ENCODE data around the gene OR51L1. TPM values are rescaled to one million over a fixed set of nuclear protein-coding genes. Genes with fewer than 3 reads are reported as not detected.
"Not testable (repeated sequence)": the region's sequence is repeated elsewhere in the genome, so short reads cannot be mapped to it uniquely, and the experiment has no call there.

The OR51L1 gene, protein sequence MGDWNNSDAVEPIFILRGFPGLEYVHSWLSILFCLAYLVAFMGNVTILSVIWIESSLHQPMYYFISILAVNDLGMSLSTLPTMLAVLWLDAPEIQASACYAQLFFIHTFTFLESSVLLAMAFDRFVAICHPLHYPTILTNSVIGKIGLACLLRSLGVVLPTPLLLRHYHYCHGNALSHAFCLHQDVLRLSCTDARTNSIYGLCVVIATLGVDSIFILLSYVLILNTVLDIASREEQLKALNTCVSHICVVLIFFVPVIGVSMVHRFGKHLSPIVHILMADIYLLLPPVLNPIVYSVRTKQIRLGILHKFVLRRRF
- polyA plus RNA-seq: not detected

DNA sequence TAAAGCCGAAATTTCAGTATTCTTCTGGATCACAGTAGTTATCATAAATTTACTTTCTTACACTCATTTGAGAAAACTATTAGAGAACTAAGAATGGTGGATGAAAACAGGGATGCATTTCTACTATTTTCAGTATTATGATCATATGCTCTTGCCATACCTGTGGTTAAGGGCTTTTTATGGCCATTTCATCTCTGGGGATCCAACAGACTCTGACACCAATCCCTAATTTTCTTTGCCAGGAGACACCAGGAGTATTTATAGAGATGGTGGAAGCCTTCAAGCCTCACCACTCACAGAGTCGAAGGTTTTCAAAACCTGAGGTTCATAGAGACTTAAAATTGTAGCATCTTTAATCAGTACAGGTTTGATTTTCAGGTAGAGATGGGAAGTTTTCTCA, at the start of gene OR51L1:
Gene OR51L1 (plus strand): TSS at position 301 of the 400 bp plus-strand sequence. CDS start 4,132 bp downstream, outside the sequence.
- H3K36me3 ChIP-seq (ENCODE audit: control insufficient read depth in 2 of 2, insufficient read depth in 2 of 2, low read length in 1 of 2): no peaks in the 10 kb centered on the region
- no peaks in the 10 kb centered on the region for H3K27me3 ChIP-seq (ENCODE audit: control insufficient read depth in 1 of 2, insufficient read depth in 2 of 2, low read length in 2 of 2)
- 75 to 89% methylated on average over 2 of the region's 2 CpGs for WGBS, 2 donors
- H3K27ac ChIP-seq (ENCODE audit: low read depth in 2 of 2, low read length in 1 of 2): no peak within 1 kb of the TSS
- no peak within 1 kb of the TSS for H3K4me3 ChIP-seq (ENCODE audit: low read depth in 1 of 2, low read length in 2 of 2)
- no peaks in the 10 kb centered on the region for H3K4me1 ChIP-seq (ENCODE audit: control insufficient read depth in 2 of 2, insufficient read depth in 2 of 2, low read length in 1 of 2)
- no peaks in the 10 kb centered on the region for H3K9me3 ChIP-seq (ENCODE audit: control insufficient read depth in 2 of 2, insufficient read depth in 1 of 2, low read depth in 1 of 2, low read length in 1 of 2)

DNA sequence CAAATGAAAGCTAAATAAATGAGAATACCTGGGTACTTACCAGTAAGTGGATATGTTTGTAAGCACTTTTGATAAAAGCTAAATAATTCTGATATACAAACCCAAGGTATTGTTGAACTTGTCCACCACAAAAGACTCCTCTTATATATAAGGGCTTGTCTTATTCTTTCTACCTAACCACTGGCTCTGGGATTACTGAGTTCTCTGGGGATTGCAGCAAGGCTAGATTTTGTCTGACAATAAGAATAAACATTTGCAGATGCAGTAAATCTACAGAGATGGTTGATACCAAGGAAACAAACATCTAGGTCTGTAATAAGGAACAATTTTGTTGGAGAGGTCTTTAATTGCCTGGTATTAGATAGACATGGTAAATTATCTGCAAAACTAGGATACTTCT, 47.1 kb upstream of the OR51L1 start, which contains the start of gene OR51A4:
Gene OR51A4 (minus strand): TSS at position 101 of the 400 bp plus-strand sequence. CDS start 505 bp downstream, outside the sequence.
- Histone ChIP-seq H3K9me3 (ENCODE audit: control insufficient read depth in 2 of 2, insufficient read depth in 1 of 2, low read depth in 1 of 2, low read length in 1 of 2) (no peaks in the 10 kb centered on the region), H3K27ac (ENCODE audit: low read depth in 2 of 2, low read length in 1 of 2) (no peak within 1 kb of the TSS), H3K36me3 (ENCODE audit: control insufficient read depth in 2 of 2, insufficient read depth in 2 of 2, low read length in 1 of 2) (no peaks in the 10 kb centered on the region), H3K4me1 (ENCODE audit: control insufficient read depth in 2 of 2, insufficient read depth in 2 of 2, low read length in 1 of 2) (no peaks in the 10 kb centered on the region), H3K4me3 (ENCODE audit: low read depth in 1 of 2, low read length in 2 of 2) (no peak within 1 kb of the TSS), H3K27me3 (ENCODE audit: control insufficient read depth in 1 of 2, insufficient read depth in 2 of 2, low read length in 2 of 2) (no peaks in the 10 kb centered on the region)

DNA sequence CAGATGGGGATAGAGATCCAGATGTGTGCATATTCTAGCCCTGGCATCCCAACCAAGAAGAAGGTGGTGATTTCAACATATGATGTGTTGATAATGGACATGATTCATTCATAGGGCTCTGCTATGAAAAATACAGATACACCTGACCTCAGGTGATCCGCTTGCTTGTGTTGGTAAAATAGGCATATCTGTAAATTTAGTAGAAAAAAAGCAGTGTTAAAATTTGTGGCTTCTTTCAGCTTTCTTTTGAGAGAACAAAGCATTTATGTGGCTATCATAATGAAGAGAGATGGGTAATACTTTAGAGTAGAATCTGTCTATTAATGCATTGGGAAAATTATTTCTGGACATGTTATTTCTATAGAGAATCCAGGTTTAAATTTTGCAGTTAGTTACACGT, 39.0 kb upstream of the OR51L1 start, which contains the start of gene OR51A2:
Gene OR51A2 (minus strand): TSS at position 101 of the 400 bp plus-strand sequence. CDS start 0 bp downstream, at position 101.
- H3K36me3 ChIP-seq (ENCODE audit: control insufficient read depth in 2 of 2, insufficient read depth in 2 of 2, low read length in 1 of 2); H3K4me1 ChIP-seq (ENCODE audit: control insufficient read depth in 2 of 2, insufficient read depth in 2 of 2, low read length in 1 of 2); H3K4me3 ChIP-seq (ENCODE audit: low read depth in 1 of 2, low read length in 2 of 2); H3K27me3 ChIP-seq (ENCODE audit: control insufficient read depth in 1 of 2, insufficient read depth in 2 of 2, low read length in 2 of 2); H3K9me3 ChIP-seq (ENCODE audit: control insufficient read depth in 2 of 2, insufficient read depth in 1 of 2, low read depth in 1 of 2, low read length in 1 of 2); H3K27ac ChIP-seq (ENCODE audit: low read depth in 2 of 2, low read length in 1 of 2): not testable (repeated sequence)
- WGBS, 2 donors: 59 to 71% methylated on average over 2 of the region's 2 CpGs

DNA sequence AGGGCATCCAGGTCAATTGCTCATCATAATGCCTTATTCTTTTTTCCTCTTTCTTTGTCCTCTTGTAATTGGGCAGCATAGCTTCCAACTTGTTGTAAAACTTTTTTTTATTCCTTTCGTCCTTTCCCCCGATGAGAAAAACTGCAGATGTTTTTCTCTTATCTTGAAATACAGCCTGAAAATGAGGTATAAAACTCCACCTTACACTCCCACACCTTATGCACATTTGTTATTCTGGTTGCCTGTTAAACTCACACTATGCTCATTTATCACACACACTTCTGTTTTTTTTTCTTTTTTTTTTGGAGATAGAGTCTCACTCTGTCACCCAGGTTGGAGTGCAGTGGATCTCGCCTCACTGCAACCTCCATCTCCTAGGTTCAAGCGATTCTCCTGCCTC, 37.3 kb upstream of the OR51L1 start:
- Histone ChIP-seq H3K27ac (ENCODE audit: low read depth in 2 of 2, low read length in 1 of 2) (no peak overlapping the region), H3K4me1 (ENCODE audit: control insufficient read depth in 2 of 2, insufficient read depth in 2 of 2, low read length in 1 of 2) (no peaks in the 10 kb centered on the region), H3K4me3 (ENCODE audit: low read depth in 1 of 2, low read length in 2 of 2) (no peak overlapping the region), H3K27me3 (ENCODE audit: control insufficient read depth in 1 of 2, insufficient read depth in 2 of 2, low read length in 2 of 2) (no peaks in the 10 kb centered on the region), H3K9me3 (ENCODE audit: control insufficient read depth in 2 of 2, insufficient read depth in 1 of 2, low read depth in 1 of 2, low read length in 1 of 2) (no peaks in the 10 kb centered on the region), H3K36me3 (ENCODE audit: control insufficient read depth in 2 of 2, insufficient read depth in 2 of 2, low read length in 1 of 2) (no peaks in the 10 kb centered on the region)
- WGBS, 2 donors: 73 to 85% methylated on average over 4 of the region's 4 CpGs

DNA sequence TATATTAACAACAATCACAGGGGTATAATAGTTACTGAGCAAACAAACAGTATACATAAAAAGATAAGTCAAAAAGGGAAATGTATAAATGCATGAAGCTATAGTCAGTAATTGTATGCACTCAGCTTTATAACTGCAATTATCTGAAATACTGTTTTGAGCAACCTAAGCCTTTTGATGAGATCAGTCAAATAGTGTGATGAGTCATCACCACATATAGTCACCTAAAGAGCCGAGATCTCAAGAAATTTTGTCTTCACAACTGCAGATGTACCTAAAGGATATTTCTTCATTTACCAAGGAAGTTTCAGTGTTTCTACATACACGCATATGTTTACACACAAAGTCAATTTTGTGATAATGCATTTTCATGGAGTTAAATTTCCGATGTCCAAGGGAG, 33.8 kb upstream of the OR51L1 start:
- H3K9me3 ChIP-seq (ENCODE audit: control insufficient read depth in 2 of 2, insufficient read depth in 1 of 2, low read depth in 1 of 2, low read length in 1 of 2): no peaks in the 10 kb centered on the region
- no peak overlapping the region for H3K4me3 ChIP-seq (ENCODE audit: low read depth in 1 of 2, low read length in 2 of 2)
- H3K27ac ChIP-seq (ENCODE audit: low read depth in 2 of 2, low read length in 1 of 2): no peak overlapping the region
- H3K4me1 ChIP-seq (ENCODE audit: control insufficient read depth in 2 of 2, insufficient read depth in 2 of 2, low read length in 1 of 2): no peaks in the 10 kb centered on the region
- WGBS, 2 donors: 73 to 78% methylated on average over 3 of the region's 3 CpGs
- no peaks in the 10 kb centered on the region for H3K36me3 ChIP-seq (ENCODE audit: control insufficient read depth in 2 of 2, insufficient read depth in 2 of 2, low read length in 1 of 2)
- no peaks in the 10 kb centered on the region for H3K27me3 ChIP-seq (ENCODE audit: control insufficient read depth in 1 of 2, insufficient read depth in 2 of 2, low read length in 2 of 2)

DNA sequence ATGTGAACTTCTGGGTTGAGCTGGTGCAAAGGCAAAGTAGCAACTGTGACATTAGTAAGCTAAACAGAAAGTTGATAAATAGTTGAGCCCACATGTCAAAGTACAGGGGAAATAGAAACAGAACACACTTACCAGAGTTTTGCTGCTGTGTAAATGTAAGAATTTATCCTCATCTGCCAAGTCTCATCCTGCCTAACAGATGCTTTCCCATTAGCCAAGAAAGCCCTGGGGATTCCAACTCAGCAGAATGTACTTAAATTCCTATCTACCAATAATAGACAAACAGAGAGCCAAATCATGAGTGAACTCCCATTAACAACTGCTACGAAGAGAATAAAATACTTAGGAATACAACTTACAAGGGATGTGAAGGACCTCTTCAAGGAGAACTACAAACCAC, 31.8 kb upstream of the OR51L1 start:
- no peaks in the 10 kb centered on the region for H3K27me3 ChIP-seq (ENCODE audit: control insufficient read depth in 1 of 2, insufficient read depth in 2 of 2, low read length in 2 of 2)

DNA sequence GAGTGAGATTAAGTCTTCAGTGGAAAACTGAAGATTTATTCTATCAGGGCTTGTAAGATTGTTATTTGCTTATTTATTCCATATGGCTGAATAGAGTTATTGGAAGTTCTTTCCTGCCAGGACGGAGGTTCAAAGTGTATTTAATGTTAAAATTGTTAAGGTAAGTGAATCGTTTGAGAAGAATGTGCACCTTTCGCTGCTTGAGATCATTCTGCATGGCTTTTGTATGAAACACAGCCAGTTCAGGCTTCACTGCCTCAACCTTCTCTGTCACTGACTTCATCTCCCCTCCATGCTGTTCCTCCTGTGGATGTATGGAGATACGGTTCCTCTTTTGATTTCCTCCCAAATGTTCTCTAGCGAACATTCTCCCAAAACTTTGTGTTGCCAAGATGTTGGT, 19.2 kb upstream of the OR51L1 start:
- Histone ChIP-seq H3K4me1 (ENCODE audit: control insufficient read depth in 2 of 2, insufficient read depth in 2 of 2, low read length in 1 of 2) (no peaks in the 10 kb centered on the region), H3K36me3 (ENCODE audit: control insufficient read depth in 2 of 2, insufficient read depth in 2 of 2, low read length in 1 of 2) (no peaks in the 10 kb centered on the region), H3K4me3 (ENCODE audit: low read depth in 1 of 2, low read length in 2 of 2) (no peak overlapping the region), H3K27ac (ENCODE audit: low read depth in 2 of 2, low read length in 1 of 2) (no peak overlapping the region), H3K9me3 (ENCODE audit: control insufficient read depth in 2 of 2, insufficient read depth in 1 of 2, low read depth in 1 of 2, low read length in 1 of 2) (no peaks in the 10 kb centered on the region), H3K27me3 (ENCODE audit: control insufficient read depth in 1 of 2, insufficient read depth in 2 of 2, low read length in 2 of 2) (no peaks in the 10 kb centered on the region)
- WGBS, 2 donors: 79 to 84% methylated on average over 5 of the region's 5 CpGs

More for the DNA sequence above, 31.8 kb upstream of the OR51L1 start:
- Histone ChIP-seq H3K27ac (ENCODE audit: low read depth in 2 of 2, low read length in 1 of 2) (no peak overlapping the region), H3K4me3 (ENCODE audit: low read depth in 1 of 2, low read length in 2 of 2) (no peak overlapping the region), H3K9me3 (ENCODE audit: control insufficient read depth in 2 of 2, insufficient read depth in 1 of 2, low read depth in 1 of 2, low read length in 1 of 2) (no peaks in the 10 kb centered on the region), H3K36me3 (ENCODE audit: control insufficient read depth in 2 of 2, insufficient read depth in 2 of 2, low read length in 1 of 2) (no peaks in the 10 kb centered on the region), H3K4me1 (ENCODE audit: control insufficient read depth in 2 of 2, insufficient read depth in 2 of 2, low read length in 1 of 2) (no peaks in the 10 kb centered on the region)
- WGBS, 2 donors: 61 to 70% methylated on average over 1 of the region's 1 CpG

DNA sequence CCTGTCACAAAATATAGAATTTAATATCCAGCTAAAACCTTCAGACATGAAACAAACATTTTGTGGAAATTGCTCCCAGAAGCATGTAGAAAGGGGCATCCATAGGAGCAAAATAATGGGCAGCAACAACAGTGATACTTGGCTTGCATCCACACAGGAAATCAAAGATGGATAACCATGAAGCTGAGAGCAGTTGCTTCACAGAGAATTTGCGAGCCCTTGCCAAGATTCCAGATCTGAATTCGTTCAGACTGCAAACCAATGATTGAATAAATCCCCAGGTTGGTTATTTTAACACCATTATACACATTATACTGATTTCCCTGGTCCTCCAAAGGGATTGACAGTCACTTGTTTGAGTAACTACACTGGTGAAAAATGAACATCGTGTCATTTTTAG, 15.6 kb upstream of the OR51L1 start:
- H3K27me3 ChIP-seq (ENCODE audit: control insufficient read depth in 1 of 2, insufficient read depth in 2 of 2, low read length in 2 of 2): no peaks in the 10 kb centered on the region
- H3K4me3 ChIP-seq (ENCODE audit: low read depth in 1 of 2, low read length in 2 of 2): no peak overlapping the region
- no peak overlapping the region for H3K27ac ChIP-seq (ENCODE audit: low read depth in 2 of 2, low read length in 1 of 2)
- no peaks in the 10 kb centered on the region for H3K9me3 ChIP-seq (ENCODE audit: control insufficient read depth in 2 of 2, insufficient read depth in 1 of 2, low read depth in 1 of 2, low read length in 1 of 2)
- H3K36me3 ChIP-seq (ENCODE audit: control insufficient read depth in 2 of 2, insufficient read depth in 2 of 2, low read length in 1 of 2): no peaks in the 10 kb centered on the region
- WGBS, 2 donors: 48 to 62% methylated on average over 3 of the region's 3 CpGs
- no peaks in the 10 kb centered on the region for H3K4me1 ChIP-seq (ENCODE audit: control insufficient read depth in 2 of 2, insufficient read depth in 2 of 2, low read length in 1 of 2)

DNA sequence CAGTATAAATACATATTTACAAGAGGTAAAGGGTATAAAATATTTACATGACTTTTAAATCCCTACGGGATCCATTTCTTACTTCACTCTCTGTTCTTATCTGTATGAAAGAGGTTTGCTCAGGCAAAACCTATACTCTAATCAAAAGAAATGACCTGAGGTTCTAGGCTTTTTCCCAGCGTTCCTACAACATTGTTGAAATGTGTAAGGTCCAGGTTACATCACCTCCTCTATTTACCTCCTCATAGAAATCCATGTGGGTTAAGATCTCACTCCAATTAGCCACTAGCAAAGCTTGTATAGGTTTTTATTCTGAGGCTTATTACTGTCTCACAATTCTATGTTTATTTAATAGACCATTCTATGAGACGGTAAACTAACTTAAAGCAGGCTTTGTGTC, 12.0 kb upstream of the OR51L1 start:
- Histone ChIP-seq H3K27ac (ENCODE audit: low read depth in 2 of 2, low read length in 1 of 2) (no peak overlapping the region), H3K4me3 (ENCODE audit: low read depth in 1 of 2, low read length in 2 of 2) (no peak overlapping the region), H3K27me3 (ENCODE audit: control insufficient read depth in 1 of 2, insufficient read depth in 2 of 2, low read length in 2 of 2) (no peaks in the 10 kb centered on the region), H3K36me3 (ENCODE audit: control insufficient read depth in 2 of 2, insufficient read depth in 2 of 2, low read length in 1 of 2) (no peaks in the 10 kb centered on the region), H3K9me3 (ENCODE audit: control insufficient read depth in 2 of 2, insufficient read depth in 1 of 2, low read depth in 1 of 2, low read length in 1 of 2) (no peaks in the 10 kb centered on the region), H3K4me1 (ENCODE audit: control insufficient read depth in 2 of 2, insufficient read depth in 2 of 2, low read length in 1 of 2) (no peaks in the 10 kb centered on the region)
- 49 to 57% methylated on average over 3 of the region's 3 CpGs for WGBS, 2 donors

DNA sequence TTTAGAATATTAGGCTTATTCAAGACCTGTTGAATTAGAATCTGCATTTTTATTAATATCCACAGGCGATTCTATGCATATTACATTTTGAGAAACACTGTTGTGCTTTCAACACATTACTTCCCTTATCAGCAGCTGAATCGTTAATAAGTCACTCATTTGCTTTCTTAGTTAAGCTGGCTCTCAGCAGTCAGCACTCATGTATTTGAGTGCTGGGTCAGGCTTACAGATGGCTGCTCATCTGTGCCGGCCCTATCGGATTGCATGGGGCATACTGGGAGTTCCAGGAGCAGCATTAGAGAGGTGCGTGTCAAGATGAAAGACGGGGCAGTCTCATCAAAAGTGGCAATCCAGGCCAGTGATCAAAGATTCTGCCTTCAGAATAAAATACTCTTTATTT, 10.8 kb upstream of the OR51L1 start:
- Histone ChIP-seq H3K36me3 (ENCODE audit: control insufficient read depth in 2 of 2, insufficient read depth in 2 of 2, low read length in 1 of 2) (no peaks in the 10 kb centered on the region), H3K27me3 (ENCODE audit: control insufficient read depth in 1 of 2, insufficient read depth in 2 of 2, low read length in 2 of 2) (no peaks in the 10 kb centered on the region), H3K27ac (ENCODE audit: low read depth in 2 of 2, low read length in 1 of 2) (no peak overlapping the region), H3K4me3 (ENCODE audit: low read depth in 1 of 2, low read length in 2 of 2) (no peak overlapping the region), H3K9me3 (ENCODE audit: control insufficient read depth in 2 of 2, insufficient read depth in 1 of 2, low read depth in 1 of 2, low read length in 1 of 2) (no peaks in the 10 kb centered on the region), H3K4me1 (ENCODE audit: control insufficient read depth in 2 of 2, insufficient read depth in 2 of 2, low read length in 1 of 2) (no peaks in the 10 kb centered on the region)
- WGBS, 2 donors: 45 to 55% methylated on average over 6 of the region's 6 CpGs

Data from esophagus (tissue), 2 donors.